Measurements from ENCODE around the gene MFN2.

The MFN2 gene

DNA sequence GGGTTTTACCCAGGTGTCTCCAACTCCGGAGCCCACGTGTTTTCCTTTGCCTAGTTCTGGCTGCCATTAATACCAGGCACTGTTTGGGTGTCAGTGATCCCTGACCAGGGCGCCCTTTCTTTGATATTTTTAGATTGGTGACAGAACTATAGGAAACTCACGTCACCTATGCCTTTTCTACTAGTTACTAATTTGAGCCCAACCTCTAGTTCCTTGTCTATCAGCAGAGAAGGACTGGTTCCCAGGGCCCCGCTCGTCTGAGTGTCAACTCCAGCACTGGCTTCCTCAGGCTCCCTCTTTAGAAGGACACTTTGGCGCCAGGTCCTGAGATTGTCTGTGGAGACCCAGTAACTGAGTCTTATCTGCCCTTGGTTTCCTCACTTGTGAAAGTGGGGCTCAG is 9.4 kb downstream of the MFN2 start:
- Histone ChIP-seq H3K4me1 (ENCODE audit: control insufficient read depth, insufficient read depth, low read length) (peaks cover 11% of the 10 kb centered on the region), H3K9ac (ENCODE audit: low read length) (no peak overlapping the region), H3K27me3 (ENCODE audit: control insufficient read depth, insufficient read depth, low read length) (no peaks in the 10 kb centered on the region), H3K36me3 (ENCODE audit: control insufficient read depth, insufficient read depth, low read length) (peaks cover 40% of the 10 kb centered on the region), H3K27ac (ENCODE audit: low read depth, low read length) (peak overlapping the region; percentile 81), H3K4me3 (ENCODE audit: low read length) (no peak overlapping the region)

DNA sequence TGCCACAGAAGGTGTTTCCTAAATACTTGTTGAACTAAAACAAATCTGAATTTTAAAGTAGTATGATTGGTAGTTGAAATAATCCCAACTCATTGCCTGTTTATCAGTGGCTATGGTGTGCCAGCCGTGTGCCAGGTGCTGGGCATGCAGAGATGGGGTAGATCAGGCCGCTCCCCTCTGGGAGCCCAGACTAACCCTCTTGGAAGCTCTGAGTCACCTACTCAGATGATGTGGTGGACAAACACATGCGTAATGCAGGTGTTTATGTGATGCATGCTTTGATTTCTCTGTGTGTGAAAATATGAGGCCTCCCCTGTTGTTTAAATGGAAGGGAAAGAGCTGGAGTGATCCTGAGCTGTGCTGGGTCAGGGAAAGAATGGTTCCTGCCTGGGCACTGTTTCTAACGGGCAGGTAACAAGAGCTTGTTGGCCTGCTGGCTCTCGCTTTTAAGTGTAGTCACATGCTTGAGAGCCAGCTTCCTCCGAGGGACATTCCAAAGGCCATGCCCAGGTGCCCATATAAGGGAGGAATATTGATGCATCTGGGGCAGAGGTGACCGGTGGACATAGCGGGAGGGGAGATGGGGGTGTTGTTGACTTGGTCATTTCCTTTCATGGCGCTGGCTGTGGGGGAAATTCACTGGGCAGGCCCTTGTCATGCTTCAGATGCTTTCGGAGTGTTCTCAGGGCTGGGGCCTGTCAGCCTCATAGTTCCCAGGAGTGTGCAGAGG is 10.2 kb downstream of the MFN2 start:
- peaks cover 39% of the 10 kb centered on the region for H3K36me3 ChIP-seq (ENCODE audit: control insufficient read depth, insufficient read depth, low read length)
- peak overlapping the region; percentile 81 for H3K27ac ChIP-seq (ENCODE audit: low read depth, low read length)
- H3K9ac ChIP-seq (ENCODE audit: low read length): peak overlapping the region; percentile 56
- H3K4me1 ChIP-seq (ENCODE audit: control insufficient read depth, insufficient read depth, low read length): peaks cover 11% of the 10 kb centered on the region
- H3K27me3 ChIP-seq (ENCODE audit: control insufficient read depth, insufficient read depth, low read length): no peaks in the 10 kb centered on the region
- no peak overlapping the region for H3K4me3 ChIP-seq (ENCODE audit: low read length)

DNA sequence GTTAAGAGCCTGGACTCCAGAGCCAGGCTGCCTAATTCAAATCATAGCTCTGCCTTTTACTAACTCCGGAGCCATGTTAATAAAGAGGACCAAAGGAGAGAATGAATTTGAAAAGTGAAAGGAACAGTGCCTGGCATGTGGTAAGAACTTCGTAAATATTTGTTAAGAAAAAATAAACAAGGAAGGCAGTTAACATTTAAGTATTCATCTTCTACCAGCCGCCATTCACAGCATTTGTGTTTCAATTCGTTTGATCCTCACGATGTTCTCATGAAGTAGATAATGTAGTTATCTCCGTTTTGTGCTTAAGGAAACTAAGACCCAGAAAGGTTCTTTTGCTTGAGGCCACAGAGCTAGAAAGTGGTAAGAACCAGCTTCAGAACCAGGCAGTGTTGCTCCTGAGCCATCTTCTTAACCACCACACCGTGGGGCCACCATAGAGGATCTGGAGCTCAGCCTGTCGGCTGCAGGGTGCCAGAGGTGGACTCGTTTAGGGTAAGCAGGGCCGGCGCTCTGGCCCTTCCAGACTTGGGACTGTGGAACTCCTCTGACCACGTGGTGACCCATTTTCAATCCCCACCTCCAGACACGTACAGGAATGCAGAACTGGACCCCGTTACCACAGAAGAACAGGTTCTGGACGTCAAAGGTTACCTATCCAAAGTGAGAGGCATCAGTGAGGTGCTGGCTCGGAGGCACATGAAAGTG is 11.9 kb downstream of the MFN2 start:
- Histone ChIP-seq H3K27ac (ENCODE audit: low read depth, low read length) (no peak overlapping the region), H3K9ac (ENCODE audit: low read length) (no peak overlapping the region), H3K4me3 (ENCODE audit: low read length) (no peak overlapping the region), H3K4me1 (ENCODE audit: control insufficient read depth, insufficient read depth, low read length) (peaks cover 11% of the 10 kb centered on the region), H3K27me3 (ENCODE audit: control insufficient read depth, insufficient read depth, low read length) (no peaks in the 10 kb centered on the region), H3K36me3 (ENCODE audit: control insufficient read depth, insufficient read depth, low read length) (peaks cover 38% of the 10 kb centered on the region)

DNA sequence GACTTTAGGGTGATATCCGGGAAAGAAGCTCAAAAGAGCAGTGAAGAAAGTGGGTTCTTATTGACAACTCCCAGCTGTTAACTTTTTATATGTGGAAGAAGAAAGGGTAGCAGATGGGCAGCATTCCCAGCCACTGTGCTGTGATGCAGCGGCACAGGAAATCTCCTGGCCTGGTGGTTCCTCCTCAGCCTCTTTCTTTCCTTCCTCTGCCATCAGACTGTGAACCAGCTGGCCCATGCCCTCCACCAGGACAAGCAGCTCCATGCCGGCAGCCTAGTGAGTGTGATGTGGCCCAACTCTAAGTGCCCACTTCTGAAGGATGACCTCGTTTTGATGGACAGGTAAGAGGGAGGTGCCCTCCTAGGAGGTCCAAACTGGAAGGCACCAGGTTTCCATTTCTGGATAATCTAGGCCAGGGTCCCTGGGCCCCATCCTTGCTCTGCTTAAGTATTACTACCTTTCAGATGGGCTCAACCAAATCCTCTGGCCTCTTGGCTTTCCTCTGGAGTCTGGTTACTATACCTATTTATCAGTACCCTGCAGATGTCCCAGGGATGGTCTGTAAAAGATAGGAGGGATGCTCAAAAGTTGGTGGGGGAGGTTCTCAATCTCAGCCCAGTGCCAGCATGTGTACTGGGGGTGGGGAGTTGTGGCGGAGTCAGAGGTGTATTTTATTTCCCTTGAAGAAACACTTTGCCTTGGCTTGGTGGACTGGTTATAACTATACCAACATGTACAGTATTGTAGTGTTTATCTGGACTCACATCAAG is 17.0 kb downstream of the MFN2 start:
- H3K36me3 ChIP-seq (ENCODE audit: control insufficient read depth, insufficient read depth, low read length): peaks cover 44% of the 10 kb centered on the region
- no peak overlapping the region for H3K4me3 ChIP-seq (ENCODE audit: low read length)
- H3K27ac ChIP-seq (ENCODE audit: low read depth, low read length): no peak overlapping the region
- H3K27me3 ChIP-seq (ENCODE audit: control insufficient read depth, insufficient read depth, low read length): no peaks in the 10 kb centered on the region
- H3K4me1 ChIP-seq (ENCODE audit: control insufficient read depth, insufficient read depth, low read length): no peaks in the 10 kb centered on the region
- no peak overlapping the region for H3K9ac ChIP-seq (ENCODE audit: low read length)

DNA sequence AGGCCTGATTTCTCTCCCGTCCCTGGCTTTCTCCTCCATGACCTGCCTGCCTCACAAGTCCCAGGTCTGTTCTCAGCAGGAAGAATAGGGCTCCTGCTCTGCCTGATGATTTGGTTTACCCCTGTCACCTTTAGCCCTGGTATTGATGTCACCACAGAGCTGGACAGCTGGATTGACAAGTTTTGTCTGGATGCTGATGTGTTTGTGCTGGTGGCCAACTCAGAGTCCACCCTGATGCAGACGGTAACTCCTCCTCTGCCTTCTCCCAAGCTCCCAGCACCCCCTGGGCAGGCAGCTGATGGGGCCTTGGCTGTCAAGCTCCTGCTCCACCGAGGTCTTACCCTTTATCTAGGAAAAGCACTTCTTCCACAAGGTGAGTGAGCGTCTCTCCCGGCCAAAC is 18.4 kb downstream of the MFN2 start:
- peaks cover 50% of the 10 kb centered on the region for H3K36me3 ChIP-seq (ENCODE audit: control insufficient read depth, insufficient read depth, low read length)
- no peaks in the 10 kb centered on the region for H3K4me1 ChIP-seq (ENCODE audit: control insufficient read depth, insufficient read depth, low read length)

DNA sequence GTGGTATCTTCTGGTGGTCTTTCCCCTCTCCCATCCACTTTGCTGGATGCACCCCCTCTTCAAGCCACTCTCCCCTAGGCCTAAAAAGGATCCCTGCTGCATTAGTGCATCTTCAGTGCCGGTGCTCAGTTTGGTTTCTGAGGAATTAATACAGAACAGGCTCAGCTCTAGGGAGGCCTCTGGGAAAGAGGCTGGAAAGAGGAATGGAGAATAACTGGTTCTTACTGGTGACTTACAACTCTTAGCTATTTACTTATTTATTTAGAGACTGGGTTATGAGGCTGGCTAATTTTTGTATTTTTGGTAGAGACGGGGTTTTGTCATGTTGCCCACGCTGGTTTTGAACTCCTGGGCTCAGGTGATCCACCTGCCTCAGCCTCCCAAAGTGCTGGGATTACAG is 19.0 kb downstream of the MFN2 start:
- Histone ChIP-seq H3K4me3 (ENCODE audit: low read length) (no peak overlapping the region), H3K27ac (ENCODE audit: low read depth, low read length) (no peak overlapping the region), H3K27me3 (ENCODE audit: control insufficient read depth, insufficient read depth, low read length) (no peaks in the 10 kb centered on the region), H3K4me1 (ENCODE audit: control insufficient read depth, insufficient read depth, low read length) (no peaks in the 10 kb centered on the region), H3K9ac (ENCODE audit: low read length) (no peak overlapping the region), H3K36me3 (ENCODE audit: control insufficient read depth, insufficient read depth, low read length) (peaks cover 52% of the 10 kb centered on the region)

More for the DNA sequence above, 18.4 kb downstream of the MFN2 start:
- Histone ChIP-seq H3K9ac (ENCODE audit: low read length) (no peak overlapping the region), H3K4me3 (ENCODE audit: low read length) (no peak overlapping the region), H3K27ac (ENCODE audit: low read depth, low read length) (no peak overlapping the region), H3K27me3 (ENCODE audit: control insufficient read depth, insufficient read depth, low read length) (no peaks in the 10 kb centered on the region)

DNA sequence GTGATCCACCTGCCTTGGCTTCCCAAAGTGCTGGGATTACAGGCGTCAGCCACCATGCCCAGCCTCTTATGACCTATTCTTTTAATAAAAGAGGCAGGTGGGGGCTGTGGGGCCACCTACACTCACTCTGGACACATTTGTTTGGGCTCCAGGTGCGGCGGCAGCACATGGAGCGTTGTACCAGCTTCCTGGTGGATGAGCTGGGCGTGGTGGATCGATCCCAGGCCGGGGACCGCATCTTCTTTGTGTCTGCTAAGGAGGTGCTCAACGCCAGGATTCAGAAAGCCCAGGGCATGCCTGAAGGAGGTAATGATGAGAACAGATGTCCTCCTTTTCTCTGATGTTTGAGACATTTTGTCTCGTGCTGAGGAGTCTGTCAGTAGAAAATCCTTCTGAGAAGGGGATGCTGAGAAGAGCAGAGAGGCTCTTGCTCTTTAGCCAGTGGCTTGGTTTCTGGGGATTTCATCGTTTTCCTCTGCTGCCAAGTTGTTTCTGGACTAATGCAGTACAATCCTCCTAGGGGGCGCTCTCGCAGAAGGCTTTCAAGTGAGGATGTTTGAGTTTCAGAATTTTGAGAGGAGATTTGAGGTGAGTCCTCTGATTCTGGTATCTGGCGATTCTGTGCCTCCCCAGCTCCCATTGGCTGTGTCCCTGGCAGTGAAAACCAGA is 21.1 kb downstream of the MFN2 start:
- H3K36me3 ChIP-seq (ENCODE audit: control insufficient read depth, insufficient read depth, low read length): peaks cover 65% of the 10 kb centered on the region

DNA sequence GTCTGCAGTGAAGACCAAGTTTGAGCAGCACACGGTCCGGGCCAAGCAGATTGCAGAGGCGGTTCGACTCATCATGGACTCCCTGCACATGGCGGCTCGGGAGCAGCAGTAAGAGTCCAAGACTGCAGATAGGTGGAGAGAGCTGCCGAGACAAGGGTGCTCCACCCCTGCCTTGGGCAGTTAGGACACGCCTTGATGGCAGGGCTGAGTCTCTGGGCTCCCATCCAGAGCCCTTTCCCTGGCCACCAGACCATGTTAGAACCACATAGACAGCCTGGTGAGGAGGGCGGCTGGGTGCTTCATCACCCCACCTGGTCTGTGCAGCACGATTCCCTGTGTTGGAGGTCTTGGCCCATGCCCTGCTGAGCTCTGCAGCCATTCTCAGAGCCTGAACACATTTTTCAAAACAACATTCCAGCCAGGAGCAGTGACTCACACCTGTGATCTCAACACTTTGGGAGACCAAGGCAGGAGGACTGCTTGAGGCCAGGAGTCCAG is 21.8 kb downstream of the MFN2 start:
- Histone ChIP-seq H3K36me3 (ENCODE audit: control insufficient read depth, insufficient read depth, low read length) (peaks cover 70% of the 10 kb centered on the region), H3K27ac (ENCODE audit: low read depth, low read length) (no peak overlapping the region), H3K9ac (ENCODE audit: low read length) (no peak overlapping the region), H3K27me3 (ENCODE audit: control insufficient read depth, insufficient read depth, low read length) (no peaks in the 10 kb centered on the region), H3K4me3 (ENCODE audit: low read length) (no peak overlapping the region), H3K4me1 (ENCODE audit: control insufficient read depth, insufficient read depth, low read length) (no peaks in the 10 kb centered on the region)

More for the DNA sequence above, 21.1 kb downstream of the MFN2 start:
- no peaks in the 10 kb centered on the region for H3K27me3 ChIP-seq (ENCODE audit: control insufficient read depth, insufficient read depth, low read length)
- no peak overlapping the region for H3K4me3 ChIP-seq (ENCODE audit: low read length)
- no peak overlapping the region for H3K9ac ChIP-seq (ENCODE audit: low read length)
- no peaks in the 10 kb centered on the region for H3K4me1 ChIP-seq (ENCODE audit: control insufficient read depth, insufficient read depth, low read length)
- H3K27ac ChIP-seq (ENCODE audit: low read depth, low read length): no peak overlapping the region

DNA sequence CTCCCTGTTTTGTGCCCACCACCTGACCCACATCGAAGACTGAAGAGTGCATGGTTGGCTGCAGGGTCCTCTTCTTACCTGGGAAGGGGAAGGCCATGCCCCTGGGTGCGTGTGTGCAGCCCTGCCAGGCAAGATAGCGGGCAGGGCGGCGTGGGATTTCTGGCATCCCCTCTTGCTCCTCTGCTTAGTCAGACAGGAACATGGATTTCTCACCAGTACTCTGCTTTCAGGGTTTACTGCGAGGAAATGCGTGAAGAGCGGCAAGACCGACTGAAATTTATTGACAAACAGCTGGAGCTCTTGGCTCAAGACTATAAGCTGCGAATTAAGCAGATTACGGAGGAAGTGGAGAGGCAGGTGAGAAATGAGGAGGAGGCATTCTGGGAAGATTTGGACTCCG is 23.5 kb downstream of the MFN2 start:
- H3K9ac ChIP-seq (ENCODE audit: low read length): no peak overlapping the region
- peaks cover 64% of the 10 kb centered on the region for H3K36me3 ChIP-seq (ENCODE audit: control insufficient read depth, insufficient read depth, low read length)
- H3K27me3 ChIP-seq (ENCODE audit: control insufficient read depth, insufficient read depth, low read length): no peaks in the 10 kb centered on the region
- no peaks in the 10 kb centered on the region for H3K4me1 ChIP-seq (ENCODE audit: control insufficient read depth, insufficient read depth, low read length)
- H3K27ac ChIP-seq (ENCODE audit: low read depth, low read length): no peak overlapping the region
- no peak overlapping the region for H3K4me3 ChIP-seq (ENCODE audit: low read length)

DNA sequence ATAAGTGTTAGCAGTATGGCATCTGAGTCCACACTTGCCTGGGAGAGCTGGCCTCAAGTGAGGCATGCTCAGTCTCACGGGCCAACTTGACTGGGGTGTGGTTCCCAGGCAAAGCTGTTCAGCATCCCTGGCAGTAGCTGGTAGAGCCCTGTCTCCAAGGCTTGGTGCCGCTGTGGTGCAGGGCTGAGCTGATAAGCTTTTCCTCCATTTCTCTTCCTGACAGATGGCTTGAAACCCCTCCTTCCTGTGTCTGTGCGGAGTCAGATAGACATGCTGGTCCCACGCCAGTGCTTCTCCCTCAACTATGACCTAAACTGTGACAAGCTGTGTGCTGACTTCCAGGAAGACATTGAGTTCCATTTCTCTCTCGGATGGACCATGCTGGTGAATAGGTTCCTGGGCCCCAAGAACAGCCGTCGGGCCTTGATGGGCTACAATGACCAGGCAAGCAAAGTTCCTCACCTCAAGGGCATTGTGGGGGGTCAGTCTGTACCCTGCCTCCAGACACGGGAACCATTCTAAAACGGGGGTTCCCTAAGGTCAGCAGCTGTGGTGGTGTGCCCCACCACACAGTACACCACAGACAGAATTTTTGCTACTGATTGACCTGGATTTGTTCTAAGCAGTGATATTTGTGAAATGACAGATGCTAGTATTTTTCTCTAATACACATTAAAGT is 25.4 kb downstream of the MFN2 start:
- no peaks in the 10 kb centered on the region for H3K27me3 ChIP-seq (ENCODE audit: control insufficient read depth, insufficient read depth, low read length)
- H3K36me3 ChIP-seq (ENCODE audit: control insufficient read depth, insufficient read depth, low read length): peaks cover 63% of the 10 kb centered on the region
- H3K4me3 ChIP-seq (ENCODE audit: low read length): no peak overlapping the region
- H3K4me1 ChIP-seq (ENCODE audit: control insufficient read depth, insufficient read depth, low read length): no peaks in the 10 kb centered on the region
- H3K9ac ChIP-seq (ENCODE audit: low read length): no peak overlapping the region
- H3K27ac ChIP-seq (ENCODE audit: low read depth, low read length): no peak overlapping the region

DNA sequence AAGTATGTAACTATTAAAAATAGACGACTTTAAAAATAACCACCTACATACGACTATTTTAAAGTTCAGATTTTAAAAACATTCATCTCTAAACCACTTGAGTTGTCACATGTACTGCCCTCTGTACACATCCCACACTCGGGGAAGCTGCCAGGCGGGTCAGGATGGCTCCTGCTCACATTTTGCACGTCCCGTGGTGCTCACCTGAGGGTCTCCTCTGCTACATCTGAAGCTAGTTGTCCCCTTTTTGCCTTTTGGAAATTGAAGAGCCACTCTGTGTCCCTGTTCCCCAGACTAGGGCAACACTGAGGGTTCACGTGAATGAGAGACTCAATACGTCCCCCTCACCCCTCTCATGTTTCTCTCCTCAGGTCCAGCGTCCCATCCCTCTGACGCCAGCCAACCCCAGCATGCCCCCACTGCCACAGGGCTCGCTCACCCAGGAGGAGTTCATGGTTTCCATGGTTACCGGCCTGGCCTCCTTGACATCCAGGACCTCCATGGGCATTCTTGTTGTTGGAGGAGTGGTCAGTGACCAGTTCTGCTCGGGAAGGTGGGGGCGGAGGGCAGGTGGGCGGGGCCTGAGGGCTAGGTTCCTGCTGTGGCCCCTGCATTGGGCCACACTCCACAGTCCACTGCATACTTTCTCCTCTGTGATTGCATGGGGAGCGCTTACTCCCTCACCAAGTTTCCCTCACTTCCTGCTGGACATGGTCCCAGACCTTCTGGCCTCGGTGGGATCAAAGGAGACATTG is 26.1 kb downstream of the MFN2 start:
- no peaks in the 10 kb centered on the region for H3K4me1 ChIP-seq (ENCODE audit: control insufficient read depth, insufficient read depth, low read length)
- peaks cover 66% of the 10 kb centered on the region for H3K36me3 ChIP-seq (ENCODE audit: control insufficient read depth, insufficient read depth, low read length)
- H3K27ac ChIP-seq (ENCODE audit: low read depth, low read length): no peak overlapping the region
- no peak overlapping the region for H3K9ac ChIP-seq (ENCODE audit: low read length)
- no peak overlapping the region for H3K4me3 ChIP-seq (ENCODE audit: low read length)
- no peaks in the 10 kb centered on the region for H3K27me3 ChIP-seq (ENCODE audit: control insufficient read depth, insufficient read depth, low read length)
